Calu3 (cell line): ENCODE data around the gene GPBP1L1. TPM values are rescaled to one million over a fixed set of nuclear protein-coding genes. Genes with fewer than 3 reads are reported as not detected.

ENCODE experiments used
- BruUV-seq: library from RNA; stranded (reverse); fragments of 400-500 nt; replicated peaks from 2 replicates; lab custom pipeline; 2021; lab: Mats Ljungman, UMichigan
- CTCF ChIA-PET: fragments of 300-600 bp; sonication (Branson Sonifier 250); formaldehyde crosslinking; loops from one replicate; lab custom pipeline; 2022; ENCODE audit warnings: antibody characterized with exemption; lab: Charles Lee
- DNase-seq: peaks from one replicate; pipeline ENCODE4 v3.0.0; 2022
- H3K27ac Mint-ChIP-seq: one replicate; pipeline ENCODE4 v1.8.0; 2022; ENCODE audit warnings: mixed read lengths; ENCODE audit not compliant: unreplicated experiment
- H3K27me3 Mint-ChIP-seq: one replicate; pipeline ENCODE4 v1.8.0; 2022; ENCODE audit warnings: mixed read lengths; ENCODE audit not compliant: unreplicated experiment
- H3K36me3 Mint-ChIP-seq: one replicate; pipeline ENCODE4 v1.8.0; 2022; ENCODE audit warnings: mild to moderate bottlenecking, moderate library complexity, mixed read lengths; ENCODE audit not compliant: insufficient read depth, unreplicated experiment
- H3K4me1 Mint-ChIP-seq: one replicate; pipeline ENCODE4 v1.8.0; 2022; ENCODE audit warnings: mild to moderate bottlenecking, low read depth, mixed read lengths; ENCODE audit not compliant: unreplicated experiment
- H3K4me3 Mint-ChIP-seq: one replicate; pipeline ENCODE4 v1.8.0; 2022; ENCODE audit warnings: mild to moderate bottlenecking, low read depth, moderate library complexity, mixed read lengths; ENCODE audit not compliant: unreplicated experiment
- H3K9me3 Mint-ChIP-seq: one replicate; pipeline ENCODE4 v1.8.0; 2022; ENCODE audit warnings: low read depth, mixed read lengths; ENCODE audit not compliant: unreplicated experiment
- CTCF ChIP-seq: fragments of 200-600 bp; IDR thresholded peaks from one replicate; pipeline ENCODE4 v1.8.0; 2022; ENCODE audit warnings: antibody characterized with exemption; ENCODE audit not compliant: unreplicated experiment
- intact Hi-C: fragments of 100-400 bp; cut with micrococcal nuclease; formaldehyde crosslinking; loops from one replicate; pipeline ENCODE4 v1.10.0; 2022; ENCODE audit not compliant: unreplicated experiment
- total RNA-seq: library from RNA; stranded (reverse); gene quantifications from 2 replicates; pipeline ENCODE4 v1.2.3, GENCODE V29; 2022

The GPBP1L1 gene
- total RNA-seq, 1 experiment from 2014 or later = 117 TPM

- Mint-ChIP-seq H3K27ac (peak within 1 kb of the TSS; percentile 80), H3K9me3 (no peaks in the 10 kb centered on the region), H3K4me1 (no peaks in the 10 kb centered on the region), H3K4me3 (peak within 1 kb of the TSS; percentile 89), H3K36me3 (peaks cover 73% of the 10 kb centered on the region), H3K27me3 (no peaks in the 10 kb centered on the region)
- peak; percentile 79 for DNase-seq
- BruUV-seq = no TSS peak
- CTCF ChIA-PET = interaction anchor here (1.1 kb wide), 1 partner anchor 44 kb away, joined by 7 read pairs; no protein-coding TSS in a partner anchor
- intact Hi-C loops = loop anchor here (5.0 to 10.0 kb wide), 2 partner anchors 176 to 1637 kb away; no protein-coding TSS in a partner anchor
- TF ChIP-seq CTCF = no peak
Measured at GRCh38 chr1:45687754-45688740, 1.7 kb upstream of the GPBP1L1 start, which contains the start of gene TMEM69. Gene TMEM69 (plus strand): TSS chr1:45688181. CDS start chr1:45691069, 2,888 bp downstream.

- Mint-ChIP-seq H3K4me1 (peaks cover 7% of the 10 kb centered on the region), H3K4me3 (peak overlapping the region; percentile 89), H3K27ac (peak overlapping the region; percentile 80), H3K27me3 (no peaks in the 10 kb centered on the region), H3K36me3 (peaks cover 70% of the 10 kb centered on the region), H3K9me3 (no peaks in the 10 kb centered on the region)
- DNase-seq = peak; percentile 96
- intact Hi-C loops = loop anchor here (5.0 to 10.0 kb wide), 2 partner anchors 175 to 1638 kb away; no protein-coding TSS in a partner anchor
- no peak for TF ChIP-seq CTCF
- CTCF ChIA-PET = no interaction called here
- BruUV-seq = TSS peak; percentile 73
Measured at GRCh38 chr1:45687014-45687753, 851 bp upstream of the GPBP1L1 start.

- DNase-seq = peak; percentile 65
- Mint-ChIP-seq H3K27ac (peak overlapping the region; percentile 80), H3K4me3 (peak overlapping the region; percentile 89), H3K4me1 (peaks cover 12% of the 10 kb centered on the region), H3K27me3 (no peaks in the 10 kb centered on the region), H3K36me3 (peaks cover 58% of the 10 kb centered on the region), H3K9me3 (no peaks in the 10 kb centered on the region)
- TF ChIP-seq CTCF = no peak
- intact Hi-C loops = loop anchor here (5.0 to 10.0 kb wide), 2 partner anchors 174 to 1639 kb away; no protein-coding TSS in a partner anchor
- BruUV-seq = no TSS peak
- CTCF ChIA-PET = interaction anchor here (0.5 to 1.3 kb wide), 7 partner anchors 12 to 377 kb away, joined by 3 to 10 read pairs (median 3); partner anchors contain the start of gene MAST2
Measured at GRCh38 chr1:45686015-45686287, 382 bp downstream of the GPBP1L1 start.
